ENCODE data around the gene EHD1. TPM values are rescaled to one million over a fixed set of nuclear protein-coding genes. Genes with fewer than 3 reads are reported as not detected.

EHD1 gene
- total and polyA plus RNA-seq, 9 of the 15 experiments (the other 6 are each of a cell fraction or from before 2014, with no cell fraction given), result 0.46 to 65.0 (median 16.4) TPM

- TF ChIP-seq, protein P1, sequence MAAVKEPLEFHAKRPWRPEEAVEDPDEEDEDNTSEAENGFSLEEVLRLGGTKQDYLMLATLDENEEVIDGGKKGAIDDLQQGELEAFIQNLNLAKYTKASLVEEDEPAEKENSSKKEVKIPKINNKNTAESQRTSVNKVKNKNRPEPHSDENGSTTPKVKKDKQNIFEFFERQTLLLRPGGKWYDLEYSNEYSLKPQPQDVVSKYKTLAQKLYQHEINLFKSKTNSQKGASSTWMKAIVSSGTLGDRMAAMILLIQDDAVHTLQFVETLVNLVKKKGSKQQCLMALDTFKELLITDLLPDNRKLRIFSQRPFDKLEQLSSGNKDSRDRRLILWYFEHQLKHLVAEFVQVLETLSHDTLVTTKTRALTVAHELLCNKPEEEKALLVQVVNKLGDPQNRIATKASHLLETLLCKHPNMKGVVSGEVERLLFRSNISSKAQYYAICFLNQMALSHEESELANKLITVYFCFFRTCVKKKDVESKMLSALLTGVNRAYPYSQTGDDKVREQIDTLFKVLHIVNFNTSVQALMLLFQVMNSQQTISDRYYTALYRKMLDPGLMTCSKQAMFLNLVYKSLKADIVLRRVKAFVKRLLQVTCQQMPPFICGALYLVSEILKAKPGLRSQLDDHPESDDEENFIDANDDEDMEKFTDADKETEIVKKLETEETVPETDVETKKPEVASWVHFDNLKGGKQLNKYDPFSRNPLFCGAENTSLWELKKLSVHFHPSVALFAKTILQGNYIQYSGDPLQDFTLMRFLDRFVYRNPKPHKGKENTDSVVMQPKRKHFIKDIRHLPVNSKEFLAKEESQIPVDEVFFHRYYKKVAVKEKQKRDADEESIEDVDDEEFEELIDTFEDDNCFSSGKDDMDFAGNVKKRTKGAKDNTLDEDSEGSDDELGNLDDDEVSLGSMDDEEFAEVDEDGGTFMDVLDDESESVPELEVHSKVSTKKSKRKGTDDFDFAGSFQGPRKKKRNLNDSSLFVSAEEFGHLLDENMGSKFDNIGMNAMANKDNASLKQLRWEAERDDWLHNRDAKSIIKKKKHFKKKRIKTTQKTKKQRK (IDR thresholded peaks at IDR 0.05; ENCODE audit: borderline replicate concordance, low read depth, low read length), result no peak
- TF ChIP-seq EP300 (IDR thresholded peaks at IDR 0.05; ENCODE audit: low read length), result no peak
- peak; percentile 49 for TF ChIP-seq RBM25 (IDR thresholded peaks at IDR 0.05; ENCODE audit: low read depth, low read length, severe bottlenecking)
- no peak for TF ChIP-seq NCOA2 (IDR thresholded peaks at IDR 0.05; ENCODE audit: partially characterized antibody in 2 of 2)
- TF ChIP-seq ZNF444 (CRISPR knock-in tag; IDR thresholded peaks at IDR 0.05), result no peak
- peak; percentile 85 for TF ChIP-seq RB1 (IDR thresholded peaks at IDR 0.05; ENCODE audit: low read depth)
- TF ChIP-seq ILF3 (IDR thresholded peaks at IDR 0.05; ENCODE audit: borderline replicate concordance), result no peak; the same call in 1 of the 2 replicates
- peak; percentile 34 for TF ChIP-seq POLR2B (IDR thresholded peaks at IDR 0.05; ENCODE audit: low read depth, partially characterized antibody)
- no peak for TF ChIP-seq RNF219 (CRISPR knock-in tag; IDR thresholded peaks at IDR 0.05)
- no peak for TF ChIP-seq ETS2 (tag; IDR thresholded peaks at IDR 0.05; ENCODE audit: borderline replicate concordance, poor library complexity, severe bottlenecking)
- TF ChIP-seq FOS (IDR thresholded peaks at IDR 0.05; ENCODE audit: extremely low read depth, insufficient read length), result no peak
- no peak for TF ChIP-seq SRSF9 (IDR thresholded peaks at IDR 0.05; ENCODE audit: borderline replicate concordance, low read depth, low read length)
- no peak for TF ChIP-seq FUS (optimal IDR thresholded peaks at IDR 0.05; ENCODE audit: low read depth, low read length)
- no peak for TF ChIP-seq ZNF518B (CRISPR knock-in tag; IDR thresholded peaks at IDR 0.05)
- TF ChIP-seq, protein P2, sequence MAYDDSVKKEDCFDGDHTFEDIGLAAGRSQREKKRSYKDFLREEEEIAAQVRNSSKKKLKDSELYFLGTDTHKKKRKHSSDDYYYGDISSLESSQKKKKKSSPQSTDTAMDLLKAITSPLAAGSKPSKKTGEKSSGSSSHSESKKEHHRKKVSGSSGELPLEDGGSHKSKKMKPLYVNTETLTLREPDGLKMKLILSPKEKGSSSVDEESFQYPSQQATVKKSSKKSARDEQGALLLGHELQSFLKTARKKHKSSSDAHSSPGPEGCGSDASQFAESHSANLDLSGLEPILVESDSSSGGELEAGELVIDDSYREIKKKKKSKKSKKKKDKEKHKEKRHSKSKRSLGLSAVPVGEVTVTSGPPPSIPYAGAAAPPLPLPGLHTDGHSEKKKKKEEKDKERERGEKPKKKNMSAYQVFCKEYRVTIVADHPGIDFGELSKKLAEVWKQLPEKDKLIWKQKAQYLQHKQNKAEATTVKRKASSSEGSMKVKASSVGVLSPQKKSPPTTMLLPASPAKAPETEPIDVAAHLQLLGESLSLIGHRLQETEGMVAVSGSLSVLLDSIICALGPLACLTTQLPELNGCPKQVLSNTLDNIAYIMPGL (CRISPR knock-in tag; IDR thresholded peaks at IDR 0.05), result no peak
These were observed 33.9 kb downstream of the EHD1 start, which contains the start of gene CDC42BPG (continued) for GRCh38 chr11:64844330-64845128.

Measured in K562 (cell line).